Omental fat pad (tissue), 4 donors: ENCODE results near the gene MEIS1. TPM values are rescaled to one million over a fixed set of nuclear protein-coding genes. Genes with fewer than 3 reads are reported as not detected.

ENCODE experiments used
- ATAC-seq: fragments of 150-250 bp; one replicate; pipeline ENCODE4 v1.9.1; 2016; ENCODE audit warnings: mild to moderate bottlenecking, moderate library complexity; ENCODE audit not compliant: low FRiP score
- DNase-seq: peaks from one replicate; pipeline ENCODE4 v3.0.0-alpha.2; 2019; ENCODE audit warnings: low spot score
- total RNA-seq, 4 donors: library from RNA; depleted of rRNA; stranded (reverse); fragments of >200 nt; gene quantifications; one replicate each; pipeline ENCODE4 v1.1.0, GENCODE V29; 2016
- TF ChIP-seq, protein P1 (sequence below), 3 donors: fragments of 450-650 bp; IDR thresholded peaks; one replicate each; pipeline ENCODE4 v1.5.1; 2016 to 2017; ENCODE audit warnings: antibody characterized with exemption in 3 of 3, mild to moderate bottlenecking in 3 of 3, moderate library complexity in 2 of 3

MEIS1 gene
- total RNA-seq, 4 donors from 2014 or later = 19.8 to 67.3 (median 46.3) TPM

DNA sequence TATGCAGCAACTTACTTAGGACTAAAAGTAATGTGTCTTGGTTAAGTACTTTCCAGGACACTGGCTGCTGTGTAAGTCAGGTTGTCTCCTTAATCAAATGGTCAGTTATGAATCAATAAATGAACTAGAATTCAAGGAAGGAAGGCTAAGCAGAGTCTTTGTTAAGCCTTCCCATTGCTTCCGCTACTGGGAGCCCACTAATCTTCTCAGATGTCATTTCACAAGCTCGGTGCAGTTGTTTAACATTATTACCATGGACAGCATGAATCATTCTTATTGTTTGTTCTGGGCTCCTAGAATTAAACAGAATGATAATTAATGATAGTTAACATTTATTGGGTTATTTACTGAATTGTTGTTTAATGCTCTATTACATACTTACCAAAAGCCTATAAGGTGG is 26.0 kb upstream of the MEIS1 start:
- no peak for DNase-seq
- TF ChIP-seq, protein P1, sequence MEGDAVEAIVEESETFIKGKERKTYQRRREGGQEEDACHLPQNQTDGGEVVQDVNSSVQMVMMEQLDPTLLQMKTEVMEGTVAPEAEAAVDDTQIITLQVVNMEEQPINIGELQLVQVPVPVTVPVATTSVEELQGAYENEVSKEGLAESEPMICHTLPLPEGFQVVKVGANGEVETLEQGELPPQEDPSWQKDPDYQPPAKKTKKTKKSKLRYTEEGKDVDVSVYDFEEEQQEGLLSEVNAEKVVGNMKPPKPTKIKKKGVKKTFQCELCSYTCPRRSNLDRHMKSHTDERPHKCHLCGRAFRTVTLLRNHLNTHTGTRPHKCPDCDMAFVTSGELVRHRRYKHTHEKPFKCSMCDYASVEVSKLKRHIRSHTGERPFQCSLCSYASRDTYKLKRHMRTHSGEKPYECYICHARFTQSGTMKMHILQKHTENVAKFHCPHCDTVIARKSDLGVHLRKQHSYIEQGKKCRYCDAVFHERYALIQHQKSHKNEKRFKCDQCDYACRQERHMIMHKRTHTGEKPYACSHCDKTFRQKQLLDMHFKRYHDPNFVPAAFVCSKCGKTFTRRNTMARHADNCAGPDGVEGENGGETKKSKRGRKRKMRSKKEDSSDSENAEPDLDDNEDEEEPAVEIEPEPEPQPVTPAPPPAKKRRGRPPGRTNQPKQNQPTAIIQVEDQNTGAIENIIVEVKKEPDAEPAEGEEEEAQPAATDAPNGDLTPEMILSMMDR (IDR thresholded peaks at IDR 0.05) = no peak
- no peak for ATAC-seq

DNA sequence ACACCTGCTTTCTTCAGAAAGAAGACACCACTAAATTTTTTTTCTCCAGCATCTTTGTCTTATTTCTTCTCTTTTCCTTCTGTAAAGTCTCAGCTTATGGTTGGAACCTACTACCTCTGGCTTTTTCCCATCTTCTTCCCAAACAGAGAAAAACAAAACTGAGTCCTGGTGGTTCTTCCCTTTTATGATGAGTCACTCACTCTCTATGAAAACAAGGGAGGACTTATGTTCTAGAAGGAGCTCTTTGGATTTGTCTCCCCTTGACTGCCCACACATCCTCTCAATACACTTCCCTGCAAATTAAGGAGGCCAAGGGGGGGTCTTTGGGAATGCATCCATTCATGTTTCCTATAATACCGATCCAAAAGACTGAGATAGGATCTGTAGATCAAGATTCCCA is 22.1 kb upstream of the MEIS1 start:
- TF ChIP-seq, protein P1 (IDR thresholded peaks at IDR 0.05) = no peak
- no peak for ATAC-seq

DNA sequence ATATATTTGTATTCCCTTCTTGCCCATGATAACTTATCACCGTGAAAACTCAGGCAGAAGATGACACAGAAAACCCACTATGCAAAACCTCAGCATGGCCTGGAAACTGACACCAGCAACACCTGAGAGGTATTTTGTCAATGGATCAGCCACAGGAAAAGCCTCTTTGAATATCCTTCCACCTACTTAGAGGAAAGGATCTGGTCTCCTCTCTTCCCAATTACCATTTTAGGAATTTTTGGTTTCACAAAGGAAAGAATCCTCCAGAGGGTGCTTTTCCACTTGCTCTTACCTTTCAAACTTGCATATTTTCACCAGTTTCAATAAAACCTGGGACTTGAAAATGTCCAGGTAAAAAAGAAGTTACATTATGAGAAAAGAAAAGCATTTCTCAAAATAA is 20.0 kb upstream of the MEIS1 start:
- TF ChIP-seq, protein P1 (IDR thresholded peaks at IDR 0.05) = no peak
- ATAC-seq = no peak
- DNase-seq = no peak

More for the DNA sequence above, 22.1 kb upstream of the MEIS1 start:
- no peak for DNase-seq

DNA sequence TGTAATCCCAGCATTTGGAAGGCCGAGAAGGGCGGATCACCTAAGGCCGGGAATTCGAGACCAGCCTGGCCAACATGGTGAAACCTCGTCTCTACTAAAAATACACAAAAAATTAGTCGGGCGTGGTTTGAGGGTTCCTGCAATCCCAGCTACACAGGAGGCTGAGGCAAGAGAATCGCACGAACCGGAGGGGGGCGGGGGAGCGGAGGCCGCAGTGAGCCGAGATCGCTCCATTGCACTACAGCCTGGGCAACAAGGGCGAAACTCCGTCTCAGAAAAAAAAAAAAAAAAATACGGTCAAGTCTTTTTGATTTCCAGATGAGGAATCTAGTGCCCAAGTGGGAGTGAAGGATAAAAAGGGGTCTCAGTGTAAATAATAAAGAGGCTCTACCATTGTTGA is 16.5 kb upstream of the MEIS1 start:
- TF ChIP-seq, protein P1 (IDR thresholded peaks at IDR 0.05) = no peak
- ATAC-seq = no peak
- no peak for DNase-seq

DNA sequence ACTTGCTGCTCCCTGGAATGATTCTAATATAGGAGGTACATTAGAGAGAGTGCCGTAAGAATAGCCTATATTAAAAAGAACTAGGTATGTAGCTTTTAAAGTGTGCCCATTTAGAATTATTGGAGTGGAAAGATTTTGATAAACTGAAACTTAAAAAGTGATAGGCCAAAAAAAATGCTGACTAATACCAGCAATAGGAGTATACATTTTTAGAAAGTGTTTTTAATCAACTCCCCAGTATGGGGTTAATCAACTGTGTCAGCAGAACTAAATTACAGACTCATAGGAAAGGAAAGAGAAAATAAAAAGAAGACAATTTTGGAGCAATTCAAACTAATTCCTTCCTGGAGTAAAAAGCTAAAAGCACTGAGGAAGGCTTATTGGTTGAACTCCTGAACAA is 13.3 kb upstream of the MEIS1 start:
- TF ChIP-seq, protein P1 (IDR thresholded peaks at IDR 0.05) = no peak
- DNase-seq (no peak), ATAC-seq (no peak)

DNA sequence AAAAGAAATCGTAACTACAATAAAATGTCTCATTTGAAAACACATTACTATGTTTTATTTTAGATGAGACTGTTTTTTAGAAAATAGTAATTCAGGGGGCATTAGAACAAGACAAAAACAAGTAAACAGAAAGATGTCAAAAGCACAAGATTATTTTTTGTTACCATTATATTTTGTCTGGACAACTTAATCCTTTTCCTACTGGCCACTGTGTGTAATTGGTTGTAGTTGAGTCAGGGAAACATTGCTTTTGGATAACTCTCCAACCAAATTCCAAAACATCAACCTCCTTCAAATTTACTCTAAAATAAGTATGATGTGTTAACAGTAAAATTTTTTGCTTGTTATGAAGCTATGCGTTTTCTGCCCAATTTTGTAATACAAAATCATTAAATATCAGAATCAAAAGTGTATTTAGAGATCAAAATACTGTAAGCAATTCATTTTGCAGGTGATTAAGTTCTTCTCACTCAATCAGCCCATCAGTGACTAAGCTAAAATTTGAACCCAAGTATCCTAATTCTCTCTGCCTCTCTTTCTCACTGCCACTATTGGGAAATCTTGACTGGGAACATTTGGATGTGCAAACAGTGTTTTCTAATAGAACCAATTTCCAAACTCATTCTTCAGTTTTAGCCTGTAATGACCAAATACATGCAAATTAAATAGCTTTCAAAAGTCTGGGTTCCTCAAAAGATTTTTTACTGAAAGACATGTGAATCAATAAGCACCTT is 11.4 kb upstream of the MEIS1 start:
- ATAC-seq (no peak), DNase-seq (no peak)
- TF ChIP-seq, protein P1 (IDR thresholded peaks at IDR 0.05) = no peak
